ENCODE results near the gene DDX5.

- TF ChIP-seq, protein P1, sequence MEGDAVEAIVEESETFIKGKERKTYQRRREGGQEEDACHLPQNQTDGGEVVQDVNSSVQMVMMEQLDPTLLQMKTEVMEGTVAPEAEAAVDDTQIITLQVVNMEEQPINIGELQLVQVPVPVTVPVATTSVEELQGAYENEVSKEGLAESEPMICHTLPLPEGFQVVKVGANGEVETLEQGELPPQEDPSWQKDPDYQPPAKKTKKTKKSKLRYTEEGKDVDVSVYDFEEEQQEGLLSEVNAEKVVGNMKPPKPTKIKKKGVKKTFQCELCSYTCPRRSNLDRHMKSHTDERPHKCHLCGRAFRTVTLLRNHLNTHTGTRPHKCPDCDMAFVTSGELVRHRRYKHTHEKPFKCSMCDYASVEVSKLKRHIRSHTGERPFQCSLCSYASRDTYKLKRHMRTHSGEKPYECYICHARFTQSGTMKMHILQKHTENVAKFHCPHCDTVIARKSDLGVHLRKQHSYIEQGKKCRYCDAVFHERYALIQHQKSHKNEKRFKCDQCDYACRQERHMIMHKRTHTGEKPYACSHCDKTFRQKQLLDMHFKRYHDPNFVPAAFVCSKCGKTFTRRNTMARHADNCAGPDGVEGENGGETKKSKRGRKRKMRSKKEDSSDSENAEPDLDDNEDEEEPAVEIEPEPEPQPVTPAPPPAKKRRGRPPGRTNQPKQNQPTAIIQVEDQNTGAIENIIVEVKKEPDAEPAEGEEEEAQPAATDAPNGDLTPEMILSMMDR (conservative IDR thresholded peaks at IDR 0.05), result no peak
- TF ChIP-seq EZH2 (IDR thresholded peaks at IDR 0.05; ENCODE audit: low read depth), result no peak
Measured at GRCh38 chr17:64504769-64505339, 1.2 kb downstream of the DDX5 start.

Measured in PC-9 (cell line).